HepG2 (cell line): ENCODE measurements around the gene CSNK1G1. TPM values are rescaled to one million over a fixed set of nuclear protein-coding genes. Genes with fewer than 3 reads are reported as not detected.

Experiments
- AGO2 ChIP-seq: fragments of 200-400 bp; formaldehyde crosslinking; optimal IDR thresholded peaks from 2 replicates; pipeline ENCODE3; 2017; ENCODE audit warnings: mild to moderate bottlenecking, low read depth, low read length, moderate library complexity
- BATF2 ChIP-seq: sonication (generic); formaldehyde crosslinking; IDR thresholded peaks from 2 replicates; pipeline ENCODE4 v1.8.0; 2022; ENCODE audit warnings: mild to moderate bottlenecking, missing genetic modification reagents, moderate library complexity
- FOXO1 ChIP-seq: sonication (generic); formaldehyde crosslinking; IDR thresholded peaks from 2 replicates; pipeline ENCODE4 v1.4.0; 2020; ENCODE audit warnings: missing genetic modification reagents
- KLF6 ChIP-seq: IDR thresholded peaks from 2 replicates; pipeline ENCODE4 v1.8.0; 2016; ENCODE audit warnings: missing biosample characterization, missing genetic modification reagents
- MED1 ChIP-seq: sonication (generic); formaldehyde crosslinking; IDR thresholded peaks from 2 replicates; pipeline ENCODE4 v1.4.0; 2020; ENCODE audit warnings: missing genetic modification reagents
- MLXIP ChIP-seq: sonication (generic); formaldehyde crosslinking; IDR thresholded peaks from 2 replicates; pipeline ENCODE4 v1.9.0; 2021; ENCODE audit warnings: missing genetic modification reagents, borderline replicate concordance
- PAF1 ChIP-seq: IDR thresholded peaks from 2 replicates; pipeline ENCODE4 v1.6.1; 2016; ENCODE audit warnings: missing genetic modification reagents, missing compliant biosample characterization
- SALL1 ChIP-seq: sonication (generic); formaldehyde crosslinking; IDR thresholded peaks from 2 replicates; pipeline ENCODE4 v1.8.0; 2022; ENCODE audit warnings: mild to moderate bottlenecking, missing genetic modification reagents
- TMF1 ChIP-seq: sonication (generic); formaldehyde crosslinking; IDR thresholded peaks from 2 replicates; pipeline ENCODE4 v1.8.1; 2022; ENCODE audit warnings: low read depth, missing genetic modification reagents
- ZFAT ChIP-seq: sonication (generic); formaldehyde crosslinking; conservative IDR thresholded peaks from 2 replicates; pipeline ENCODE4 v1.8.1; 2023; ENCODE audit warnings: missing genetic modification reagents, inconsistent platforms
- ZKSCAN5 ChIP-seq: sonication (generic); formaldehyde crosslinking; IDR thresholded peaks from 2 replicates; pipeline ENCODE4 v1.5.1; 2020; ENCODE audit warnings: mild to moderate bottlenecking, missing genetic modification reagents
- ZNF124 ChIP-seq: sonication (generic); formaldehyde crosslinking; IDR thresholded peaks from 2 replicates; pipeline ENCODE4 v1.4.0; 2020; ENCODE audit warnings: missing genetic modification reagents
- ZNF205 ChIP-seq: IDR thresholded peaks from 2 replicates; pipeline ENCODE4 v1.6.1; 2018; ENCODE audit warnings: missing biosample characterization, missing genetic modification reagents
- ZNF460 ChIP-seq: sonication (generic); formaldehyde crosslinking; IDR thresholded peaks from 2 replicates; pipeline ENCODE4 v1.5.1; 2020; ENCODE audit warnings: missing genetic modification reagents, mild to moderate bottlenecking, borderline replicate concordance
- ZNF501 ChIP-seq: sonication (generic); formaldehyde crosslinking; IDR thresholded peaks from 2 replicates; pipeline ENCODE4 v1.5.1; 2020; ENCODE audit warnings: mild to moderate bottlenecking, moderate library complexity, missing genetic modification reagents
- ZNF709 ChIP-seq: sonication (generic); formaldehyde crosslinking; IDR thresholded peaks from 2 replicates; pipeline ENCODE4 v1.5.0; 2020; ENCODE audit warnings: mild to moderate bottlenecking, missing genetic modification reagents
- ZNF891 ChIP-seq: sonication (generic); formaldehyde crosslinking; IDR thresholded peaks from 2 replicates; pipeline ENCODE4 v1.5.0; 2020; ENCODE audit warnings: mild to moderate bottlenecking, missing genetic modification reagents
- ZSCAN9 ChIP-seq: IDR thresholded peaks from 2 replicates; pipeline ENCODE4 v1.6.1; 2016; ENCODE audit warnings: borderline replicate concordance
- ZZZ3 ChIP-seq: sonication (generic); formaldehyde crosslinking; IDR thresholded peaks from 2 replicates; pipeline ENCODE4 v1.4.0; 2020; ENCODE audit warnings: missing genetic modification reagents, mild to moderate bottlenecking, borderline replicate concordance
- polyA plus RNA-seq, 8 experiments: library from polyadenylated mRNA; depleted of rRNA in 3 of 8; stranded (reverse) in 7 of 8; unstranded in 1 of 8; fragments of >200 nt; fragmentation: Illumina TruSeq in 4 of 8; extraction: Trizol in 4 of 8; gene quantifications; 2 replicates each; pipeline versions ENCODE4 v1.2.1 to v1.2.3, GENCODE V29; 2011 to 2016; ENCODE audit warnings: low read depth in 4 of 8, missing spikeins in 1 of 8, mixed read lengths in 1 of 8; ENCODE audit not compliant: insufficient read depth in 1 of 8
- total RNA-seq, 5 experiments: library from RNA; depleted of rRNA; stranded (reverse); fragments of >200 nt; fragmentation: Illumina TruSeq; extraction: Trizol; gene quantifications; 2 replicates each; pipeline ENCODE4 v1.2.3, GENCODE V29; 2016; ENCODE audit warnings: low read depth in 1 of 5
- TF ChIP-seq, protein P1 (sequence below): sonication (generic); formaldehyde crosslinking; conservative IDR thresholded peaks from 2 replicates; pipeline ENCODE4 v1.4.0; 2020; ENCODE audit warnings: missing genetic modification reagents
- TF ChIP-seq, protein P2 (sequence below): sonication (generic); formaldehyde crosslinking; IDR thresholded peaks from 2 replicates; pipeline ENCODE4 v1.5.1; 2020; ENCODE audit warnings: missing genetic modification reagents, mild to moderate bottlenecking, borderline replicate concordance

Gene CSNK1G1
- total and polyA plus RNA-seq, 2 of the 13 experiments (the other 11 are each of a cell fraction or from before 2014, with no cell fraction given): 8.5 to 12.6 TPM

GRCh38 chr15:64153480-64154367 is 202.2 kb downstream of the CSNK1G1 start (continued):
- TF ChIP-seq MLXIP (CRISPR knock-in tag) (no peak), ZNF891 (CRISPR knock-in tag) (peak; percentile 60; the same call in 1 of the 2 replicates), BATF2 (CRISPR knock-in tag) (no peak), ZNF205 (CRISPR knock-in tag) (peak; percentile 11; the same call in 1 of the 2 replicates), ZNF501 (CRISPR knock-in tag) (peak; percentile 77), ZFAT (CRISPR knock-in tag) (no peak), FOXO1 (CRISPR knock-in tag) (no peak), ZNF460 (CRISPR knock-in tag) (no peak), AGO2 (peak; percentile 99), PAF1 (CRISPR knock-in tag) (no peak; the same call in 1 of the 2 replicates), KLF6 (CRISPR knock-in tag) (0 out of 2 replicates have a peak, but pooled peaks have one; percentile 30), MED1 (CRISPR knock-in tag) (0 out of 2 replicates have a peak, but pooled peaks have one; percentile 22), ZSCAN9 (no peak), ZNF709 (CRISPR knock-in tag) (no peak), ZZZ3 (no peak), SALL1 (CRISPR knock-in tag) (peak; percentile 80), TMF1 (CRISPR knock-in tag) (no peak), ZNF124 (CRISPR knock-in tag) (no peak), ZKSCAN5 (no peak)
- TF ChIP-seq, protein P1, sequence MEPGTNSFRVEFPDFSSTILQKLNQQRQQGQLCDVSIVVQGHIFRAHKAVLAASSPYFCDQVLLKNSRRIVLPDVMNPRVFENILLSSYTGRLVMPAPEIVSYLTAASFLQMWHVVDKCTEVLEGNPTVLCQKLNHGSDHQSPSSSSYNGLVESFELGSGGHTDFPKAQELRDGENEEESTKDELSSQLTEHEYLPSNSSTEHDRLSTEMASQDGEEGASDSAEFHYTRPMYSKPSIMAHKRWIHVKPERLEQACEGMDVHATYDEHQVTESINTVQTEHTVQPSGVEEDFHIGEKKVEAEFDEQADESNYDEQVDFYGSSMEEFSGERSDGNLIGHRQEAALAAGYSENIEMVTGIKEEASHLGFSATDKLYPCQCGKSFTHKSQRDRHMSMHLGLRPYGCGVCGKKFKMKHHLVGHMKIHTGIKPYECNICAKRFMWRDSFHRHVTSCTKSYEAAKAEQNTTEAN (CRISPR knock-in tag): no peak
- TF ChIP-seq, protein P2, sequence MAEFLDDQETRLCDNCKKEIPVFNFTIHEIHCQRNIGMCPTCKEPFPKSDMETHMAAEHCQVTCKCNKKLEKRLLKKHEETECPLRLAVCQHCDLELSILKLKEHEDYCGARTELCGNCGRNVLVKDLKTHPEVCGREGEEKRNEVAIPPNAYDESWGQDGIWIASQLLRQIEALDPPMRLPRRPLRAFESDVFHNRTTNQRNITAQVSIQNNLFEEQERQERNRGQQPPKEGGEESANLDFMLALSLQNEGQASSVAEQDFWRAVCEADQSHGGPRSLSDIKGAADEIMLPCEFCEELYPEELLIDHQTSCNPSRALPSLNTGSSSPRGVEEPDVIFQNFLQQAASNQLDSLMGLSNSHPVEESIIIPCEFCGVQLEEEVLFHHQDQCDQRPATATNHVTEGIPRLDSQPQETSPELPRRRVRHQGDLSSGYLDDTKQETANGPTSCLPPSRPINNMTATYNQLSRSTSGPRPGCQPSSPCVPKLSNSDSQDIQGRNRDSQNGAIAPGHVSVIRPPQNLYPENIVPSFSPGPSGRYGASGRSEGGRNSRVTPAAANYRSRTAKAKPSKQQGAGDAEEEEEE (CRISPR knock-in tag): no peak
